CD14-positive monocyte (primary cell): ENCODE data around the gene SLC23A1. TPM values are rescaled to one million over a fixed set of nuclear protein-coding genes. Genes with fewer than 3 reads are reported as not detected.

ENCODE experiments used
- DNase-seq, 3 donors: peaks; one replicate each; pipeline ENCODE4 v3.0.0-alpha.2; 2011 to 2022
- H2AFZ ChIP-seq: 2 replicates; pipeline ENCODE4 v1.6.0; 2012; ENCODE audit warnings: mild to moderate bottlenecking, low read depth, low read length, inconsistent platforms; ENCODE audit not compliant: insufficient read depth, poor library complexity, severe bottlenecking
- H3K27ac ChIP-seq, 2 donors: 1 replicate in 1 of 2; 2 replicates in 1 of 2; pipeline ENCODE4 v1.5.1; 2012 to 2013; ENCODE audit warnings: low read length in 2 of 2, control low read depth in 1 of 2, inconsistent platforms in 1 of 2, low read depth in 1 of 2, mild to moderate bottlenecking in 1 of 2
- H3K27me3 ChIP-seq, 2 donors: one replicate each; pipeline versions ENCODE4 v1.6.0 to v1.6.1; 2011 to 2013; ENCODE audit warnings: low read length in 2 of 2; ENCODE audit not compliant: control insufficient read depth in 2 of 2, insufficient read depth in 2 of 2
- H3K36me3 ChIP-seq, 2 donors: replicated peaks in 1 of 2; 1 replicate in 1 of 2; 2 replicates in 1 of 2; pipeline versions ENCODE4 v1.5.1 to v1.6.1; 2012 to 2013; ENCODE audit warnings: low read length in 2 of 2, control low read depth in 1 of 2, inconsistent platforms in 1 of 2, mild to moderate bottlenecking in 1 of 2; ENCODE audit not compliant: insufficient read depth in 2 of 2, control insufficient read depth in 1 of 2
- H3K4me1 ChIP-seq, 2 donors: 1 replicate in 1 of 2; 2 replicates in 1 of 2; pipeline versions ENCODE4 v1.5.1 to v1.6.1; 2012 to 2013; ENCODE audit warnings: low read length in 2 of 2, control low read depth in 1 of 2, inconsistent platforms in 1 of 2, mild to moderate bottlenecking in 1 of 2, moderate library complexity in 1 of 2; ENCODE audit not compliant: insufficient read depth in 2 of 2, control insufficient read depth in 1 of 2
- H3K4me2 ChIP-seq: replicated peaks from 2 replicates; pipeline ENCODE3; 2012; ENCODE audit warnings: low read length, moderate library complexity, mild to moderate bottlenecking; ENCODE audit not compliant: poor library complexity, severe bottlenecking; ENCODE audit errors: extremely low read depth
- H3K4me3 ChIP-seq, 3 experiments: fragments of 200-600 bp in 1 of 3; sonication (generic) in 1 of 3; replicated peaks in 1 of 3; 1 replicate in 2 of 3; 2 replicates in 1 of 3; pipeline ENCODE4 v1.5.1; 2011 to 2013; ENCODE audit warnings: low read length in 3 of 3, mild to moderate bottlenecking in 3 of 3, control low read depth in 2 of 3, low read depth in 2 of 3, inconsistent platforms in 1 of 3, moderate library complexity in 1 of 3
- H3K79me2 ChIP-seq: 2 replicates; pipeline ENCODE4 v1.6.0; 2012; ENCODE audit warnings: mild to moderate bottlenecking, control low read depth, inconsistent platforms, low read length, moderate library complexity; ENCODE audit not compliant: insufficient read depth
- H3K9ac ChIP-seq: 2 replicates; pipeline ENCODE4 v1.6.0; 2017; ENCODE audit warnings: low read length, mild to moderate bottlenecking; ENCODE audit not compliant: insufficient read depth, poor library complexity, severe bottlenecking
- H3K9me3 ChIP-seq, 2 donors: replicated peaks in 1 of 2; 1 replicate in 1 of 2; 2 replicates in 1 of 2; pipeline versions ENCODE4 v1.5.1 to v1.6.1; 2012 to 2013; ENCODE audit warnings: low read length in 2 of 2, control low read depth in 1 of 2; ENCODE audit not compliant: control insufficient read depth in 1 of 2, insufficient read depth in 1 of 2
- H4K20me1 ChIP-seq: 2 replicates; pipeline ENCODE4 v1.6.0; 2012; ENCODE audit warnings: mild to moderate bottlenecking, low read length, control low read depth, moderate library complexity; ENCODE audit not compliant: insufficient read depth
- H3K27ac Mint-ChIP-seq, 7 donors: one replicate each; pipeline ENCODE4 v1.8.0; 2020; ENCODE audit warnings: mild to moderate bottlenecking in 7 of 7, mixed read lengths in 7 of 7, moderate library complexity in 6 of 7, inconsistent platforms in 2 of 7
- H3K27me3 Mint-ChIP-seq, 3 donors: one replicate each; pipeline ENCODE4 v1.8.0; 2021 to 2022; ENCODE audit warnings: low read depth in 3 of 3, mild to moderate bottlenecking in 3 of 3, mixed read lengths in 3 of 3, moderate library complexity in 3 of 3, inconsistent platforms in 1 of 3
- H3K36me3 Mint-ChIP-seq, 2 donors: one replicate each; pipeline ENCODE4 v1.8.0; 2020; ENCODE audit warnings: mixed read lengths in 2 of 2, inconsistent platforms in 1 of 2, mild to moderate bottlenecking in 1 of 2
- H3K4me1 Mint-ChIP-seq: one replicate; pipeline ENCODE4 v1.8.0; 2020; ENCODE audit warnings: mild to moderate bottlenecking, mixed read lengths
- H3K4me3 Mint-ChIP-seq, 2 donors: one replicate each; pipeline ENCODE4 v1.8.0; 2020; ENCODE audit warnings: mild to moderate bottlenecking in 2 of 2, mixed read lengths in 2 of 2, moderate library complexity in 1 of 2
- H3K9me3 Mint-ChIP-seq, 7 donors: one replicate each; pipeline ENCODE4 v1.8.0; 2020 to 2022; ENCODE audit warnings: mixed read lengths in 7 of 7, mild to moderate bottlenecking in 6 of 7, moderate library complexity in 6 of 7, inconsistent platforms in 2 of 7
- CTCF ChIP-seq: fragments of 200-600 bp; IDR thresholded peaks from one replicate; pipeline ENCODE4 v1.8.0; 2022; ENCODE audit warnings: antibody characterized with exemption, mild to moderate bottlenecking
- WGBS: methylation state at CpG from one replicate; pipeline ENCODE4 v1.1.5; 2013; ENCODE audit warnings: missing lambda C conversion rate; ENCODE audit not compliant: insufficient coverage; 5-methylcytosine and 5-hydroxymethylcytosine counted together
- intact Hi-C, 2 donors: fragments of 100-400 bp; cut with micrococcal nuclease; formaldehyde crosslinking; loops; one replicate each; pipeline versions ENCODE4 v1.15.0 to v1.15.1; 2023
- polyA plus RNA-seq, 3 donors: library from polyadenylated mRNA; depleted of rRNA in 1 of 3; unstranded in 2 of 3; stranded (reverse) in 1 of 3; fragments of 300-500 nt in 2 of 3; fragments of >200 nt in 1 of 3; fragmentation: Illumina TruSeq in 2 of 3; gene quantifications; 1 replicate in 2 of 3; 2 replicates in 1 of 3; pipeline ENCODE4 v1.2.3, GENCODE V29; 2012 to 2021

SLC23A1 gene
- polyA plus RNA-seq, 3 donors = not detected

- Histone ChIP-seq H3K36me3 (no peaks in the 10 kb centered on the region), H4K20me1 (no peaks in the 10 kb centered on the region), H3K4me1 (peaks cover 30 to 47% of the 10 kb centered on the region in 2 donors), H3K27me3 (peaks cover 12 to 41% of the 10 kb centered on the region in 2 donors), H3K9ac (no peak overlapping the region), H3K27ac (no peak overlapping the region), H3K4me3 (no peak overlapping the region), H2AFZ (peak overlapping the region; percentile 96), H3K79me2 (no peaks in the 10 kb centered on the region), H3K4me2 (no peak overlapping the region), H3K9me3 (peaks cover 0 to 5% of the 10 kb centered on the region in 2 donors)
- TF ChIP-seq CTCF = no peak
- intact Hi-C loops = no loop called here
- Mint-ChIP-seq H3K9me3 (peaks cover 0 to 9% (median 5%) of the 10 kb centered on the region in 7 donors), H3K27ac (peak overlapping the region in 3 of 7 donors; percentile 21 to 72 (median 47)), H3K4me1 (peaks cover 42% of the 10 kb centered on the region), H3K36me3 (peaks cover 5% of the 10 kb centered on the region in 2 donors), H3K27me3 (peaks cover 48 to 61% (median 59%) of the 10 kb centered on the region in 3 donors), H3K4me3 (peak overlapping the region; percentile 76 to 92)
- DNase-seq = no peak
- WGBS = 75% methylated on average over 8 of the region's 10 CpGs
These were observed 7.8 kb upstream of the SLC23A1 start for GRCh38 chr5:139390639-139391569.

DNA sequence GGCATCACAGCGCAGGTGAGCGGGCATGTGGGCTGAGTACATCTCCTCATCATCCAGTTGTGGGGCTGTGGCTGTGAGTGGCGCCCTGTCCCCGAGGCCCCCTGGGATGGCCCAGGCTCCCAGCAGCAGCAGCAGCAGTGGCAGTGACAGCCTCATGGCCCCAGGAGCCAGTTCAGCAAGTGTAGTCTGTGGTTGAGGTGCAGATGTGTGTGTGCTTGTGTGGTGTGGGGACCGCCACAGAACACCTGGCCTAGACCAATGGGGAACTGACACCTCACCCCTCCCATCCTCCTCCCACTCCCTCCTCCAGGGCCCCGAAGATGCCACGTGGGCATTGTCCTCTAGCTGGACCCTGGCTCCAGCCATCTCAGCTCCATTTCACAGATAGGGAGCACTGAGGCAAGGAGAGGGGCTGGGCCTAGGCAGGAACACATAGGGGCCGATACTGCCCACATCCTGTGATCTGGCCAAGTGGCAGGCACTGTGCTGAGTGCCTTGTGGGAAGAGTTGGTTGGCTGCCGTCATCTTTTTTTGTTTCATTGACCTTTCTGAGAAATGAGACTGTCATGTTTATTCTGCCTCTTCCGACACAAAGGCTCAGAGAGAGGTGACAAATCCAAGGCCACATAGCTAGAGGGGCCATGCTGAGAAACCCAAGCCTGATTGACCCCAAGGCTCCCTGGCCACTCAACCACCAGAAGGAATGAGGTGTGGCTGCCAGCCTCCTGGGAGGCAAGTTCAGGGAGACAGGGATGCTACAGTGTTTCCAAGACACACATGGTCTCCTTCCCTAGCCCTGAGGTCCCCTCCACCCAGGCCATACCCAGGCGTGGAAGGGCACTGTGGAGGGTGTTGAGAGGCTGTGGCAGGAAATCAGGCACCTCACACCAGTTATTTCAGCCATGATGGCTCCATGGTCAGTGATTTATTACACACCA is 6.9 kb upstream of the SLC23A1 start, which contains the start of gene MZB1:
MZB1 (minus strand) TSS at position 213 of the 938 bp plus-strand sequence; CDS start at position 156, 57 bp downstream.
- Histone ChIP-seq H3K27ac (no peak within 1 kb of the TSS), H3K36me3 (no peaks in the 10 kb centered on the region), H4K20me1 (no peaks in the 10 kb centered on the region), H3K4me3 (no peak within 1 kb of the TSS), H3K9me3 (peaks cover 0 to 5% of the 10 kb centered on the region in 2 donors), H3K9ac (no peak within 1 kb of the TSS), H3K4me2 (no peak within 1 kb of the TSS), H2AFZ (no peak within 1 kb of the TSS), H3K79me2 (no peaks in the 10 kb centered on the region), H3K4me1 (peaks cover 40 to 57% of the 10 kb centered on the region in 2 donors), H3K27me3 (peaks cover 12 to 37% of the 10 kb centered on the region in 2 donors)
- no peak for TF ChIP-seq CTCF
- H3K27ac Mint-ChIP-seq = peak within 1 kb of the TSS in 3 of 7 donors; percentile 26 to 72 (median 59)
- peaks cover 52% of the 10 kb centered on the region for H3K4me1 Mint-ChIP-seq
- intact Hi-C loops = no loop called here
- DNase-seq = no peak
- H3K27me3 Mint-ChIP-seq = peaks cover 43 to 54% (median 53%) of the 10 kb centered on the region in 3 donors
- 40% methylated on average over 7 of the region's 11 CpGs for WGBS
- peak within 1 kb of the TSS in 1 of 2 donors; percentile 24 for H3K4me3 Mint-ChIP-seq
- H3K9me3 Mint-ChIP-seq = peaks cover 0 to 9% (median 5%) of the 10 kb centered on the region in 7 donors
- H3K36me3 Mint-ChIP-seq = peaks cover 5% of the 10 kb centered on the region in 2 donors
